CD4-positive, CD25-positive, alpha-beta regulatory T cell (primary cell): ENCODE measurements around the gene ASH1L. TPM values are rescaled to one million over a fixed set of nuclear protein-coding genes. Genes with fewer than 3 reads are reported as not detected.
A peak's percentile ranks its signal among the peaks of the same experiment; 100 is the strongest.
"Not testable (repeated sequence)": the region's sequence is repeated elsewhere in the genome, so short reads cannot be mapped to it uniquely, and the experiment has no call there.

Experiments used
- ATAC-seq, 2 donors: fragments of 150-1000 bp; cut with Tn5 transposase; one replicate each; pipeline ENCODE4 v1.10.0; 2021; ENCODE audit warnings: low read depth in 2 of 2, moderate number of reproducible peaks in 2 of 2, moderate library complexity in 1 of 2
- DNase-seq, 3 donors: peaks; one replicate each; pipeline versions ENCODE4 v3.0.0 to v3.0.0-alpha.2; 2012 to 2022; ENCODE audit warnings: mixed read lengths in 1 of 3
- H3K27ac ChIP-seq: one replicate; pipeline ENCODE4 v1.7.0; 2013; ENCODE audit warnings: mild to moderate bottlenecking, low read length; ENCODE audit not compliant: insufficient read depth, poor library complexity, severe bottlenecking
- H3K27me3 ChIP-seq: one replicate; pipeline ENCODE4 v1.7.0; 2013; ENCODE audit warnings: low read length; ENCODE audit not compliant: control insufficient read depth, insufficient read depth
- H3K36me3 ChIP-seq: one replicate; pipeline ENCODE4 v1.7.0; 2013; ENCODE audit warnings: mild to moderate bottlenecking, low read length, moderate library complexity; ENCODE audit not compliant: control insufficient read depth, insufficient read depth
- H3K4me1 ChIP-seq: 2 replicates; pipeline ENCODE4 v1.7.0; 2013; ENCODE audit warnings: mild to moderate bottlenecking, low read length; ENCODE audit not compliant: insufficient read depth, control insufficient read depth, poor library complexity, severe bottlenecking
- H3K4me3 ChIP-seq: one replicate; pipeline ENCODE4 v1.7.0; 2013; ENCODE audit warnings: low read depth, mild to moderate bottlenecking, low read length, moderate library complexity
- H3K9me3 ChIP-seq, 2 experiments: 1 replicate in 1 of 2; 2 replicates in 1 of 2; pipeline ENCODE4 v1.7.0; 2013; ENCODE audit warnings: low read length in 2 of 2, mild to moderate bottlenecking in 1 of 2, moderate library complexity in 1 of 2; ENCODE audit not compliant: control insufficient read depth in 2 of 2
- H3K27ac Mint-ChIP-seq, 3 donors: one replicate each; pipeline ENCODE4 v1.8.0; 2020 to 2022; ENCODE audit warnings: mild to moderate bottlenecking in 3 of 3, mixed read lengths in 3 of 3, moderate library complexity in 2 of 3
- H3K27me3 Mint-ChIP-seq: one replicate; pipeline ENCODE4 v1.8.0; 2022; ENCODE audit warnings: mild to moderate bottlenecking, mixed read lengths
- H3K36me3 Mint-ChIP-seq: one replicate; pipeline ENCODE4 v1.8.0; 2020; ENCODE audit warnings: mixed read lengths
- H3K4me1 Mint-ChIP-seq, 4 donors: one replicate each; pipeline ENCODE4 v1.8.0; 2020 to 2022; ENCODE audit warnings: mixed read lengths in 4 of 4, mild to moderate bottlenecking in 1 of 4
- H3K4me3 Mint-ChIP-seq, 4 donors: one replicate each; pipeline ENCODE4 v1.8.0; 2020 to 2022; ENCODE audit warnings: mild to moderate bottlenecking in 4 of 4, mixed read lengths in 4 of 4, moderate library complexity in 3 of 4
- H3K9me3 Mint-ChIP-seq, 7 donors: one replicate each; pipeline ENCODE4 v1.8.0; 2020 to 2022; ENCODE audit warnings: mixed read lengths in 7 of 7, mild to moderate bottlenecking in 3 of 7, moderate library complexity in 2 of 7
- polyA plus RNA-seq, 4 donors: library from polyadenylated mRNA; unstranded; fragments of 300-500 nt; fragmentation: Illumina TruSeq; gene quantifications; one replicate each; pipeline ENCODE4 v1.2.3, GENCODE V29; 2021
- total RNA-seq: library from RNA; stranded (reverse); gene quantifications from one replicate; pipeline ENCODE4 v1.2.3, GENCODE V29; 2022

ASH1L gene
- total and polyA plus RNA-seq, 5 donors from 2014 or later: 14.1 to 97.8 (median 15.8) TPM

- H3K27me3 Mint-ChIP-seq: no peaks in the 10 kb centered on the region
- H3K36me3 Mint-ChIP-seq: peaks cover 43% of the 10 kb centered on the region
- H3K4me3 Mint-ChIP-seq: no peak overlapping the region
- H3K4me1 Mint-ChIP-seq: peaks cover 0 to 7% (median 3%) of the 10 kb centered on the region in 4 donors
- peaks cover 0 to 5% of the 10 kb centered on the region in 2 experiments for H3K9me3 ChIP-seq
- no peak for ATAC-seq
- no peak for DNase-seq
- peaks cover 49% of the 10 kb centered on the region for H3K36me3 ChIP-seq
- no peak overlapping the region for H3K27ac ChIP-seq
- no peak overlapping the region for H3K4me3 ChIP-seq
- H3K27me3 ChIP-seq: no peaks in the 10 kb centered on the region
- H3K4me1 ChIP-seq: no peaks in the 10 kb centered on the region
- H3K27ac Mint-ChIP-seq: peak overlapping the region in 2 of 3 donors; percentile 3 to 76
- H3K9me3 Mint-ChIP-seq: peaks cover 0 to 4% (median 0%) of the 10 kb centered on the region in 7 donors
These were observed 172.8 kb downstream of the ASH1L start for GRCh38 chr1:155389826-155390225.

GRCh38 chr1:155385836-155386235, 176.8 kb downstream of the ASH1L start:
- H3K27me3 ChIP-seq, H3K4me1 ChIP-seq, H3K4me3 ChIP-seq, H3K4me1 Mint-ChIP-seq, ATAC-seq, H3K27ac Mint-ChIP-seq, H3K27me3 Mint-ChIP-seq, DNase-seq, H3K9me3 ChIP-seq, H3K9me3 Mint-ChIP-seq, H3K27ac ChIP-seq: not testable (repeated sequence)
- H3K36me3 ChIP-seq: peaks cover 23% of the 10 kb centered on the region
- Mint-ChIP-seq H3K36me3 (peaks cover 36% of the 10 kb centered on the region), H3K4me3 (peak overlapping the region in 1 of 4 donors; percentile 33)

- DNase-seq (no peak), ATAC-seq (no peak)
- H3K27ac ChIP-seq: no peak overlapping the region
- H3K27me3 ChIP-seq: no peaks in the 10 kb centered on the region
- H3K27me3 Mint-ChIP-seq: no peaks in the 10 kb centered on the region
- H3K36me3 Mint-ChIP-seq: peaks cover 32% of the 10 kb centered on the region
- no peaks in the 10 kb centered on the region for H3K9me3 Mint-ChIP-seq
- H3K4me1 Mint-ChIP-seq: peaks cover 0 to 13% (median 6%) of the 10 kb centered on the region in 4 donors
- no peaks in the 10 kb centered on the region for H3K9me3 ChIP-seq
- H3K4me3 Mint-ChIP-seq: no peak overlapping the region
- no peaks in the 10 kb centered on the region for H3K4me1 ChIP-seq
- H3K36me3 ChIP-seq: peaks cover 34% of the 10 kb centered on the region
- H3K4me3 ChIP-seq: no peak overlapping the region
- H3K27ac Mint-ChIP-seq: peak overlapping the region in 2 of 3 donors; percentile 29 to 52
These were observed 179.2 kb downstream of the ASH1L start for GRCh38 chr1:155383406-155383805.

- no peak overlapping the region for H3K4me3 ChIP-seq
- Mint-ChIP-seq H3K9me3 (no peaks in the 10 kb centered on the region), H3K27ac (no peak overlapping the region), H3K27me3 (no peaks in the 10 kb centered on the region), H3K4me1 (peaks cover 0 to 13% (median 5%) of the 10 kb centered on the region in 4 donors), H3K36me3 (peaks cover 35% of the 10 kb centered on the region), H3K4me3 (no peak overlapping the region)
- ATAC-seq: no peak
- H3K27me3 ChIP-seq: no peaks in the 10 kb centered on the region
- peak in 2 of 3 donors; percentile 10 to 13 for DNase-seq
- H3K4me1 ChIP-seq: no peaks in the 10 kb centered on the region
- no peaks in the 10 kb centered on the region for H3K9me3 ChIP-seq
- peaks cover 56% of the 10 kb centered on the region for H3K36me3 ChIP-seq
- H3K27ac ChIP-seq: no peak overlapping the region
These were observed 182.9 kb downstream of the ASH1L start for GRCh38 chr1:155379631-155380090.

GRCh38 chr1:155379180-155379579, 183.4 kb downstream of the ASH1L start:
- ATAC-seq (no peak), DNase-seq (no peak)
- Histone ChIP-seq H3K4me3 (no peak overlapping the region), H3K9me3 (no peaks in the 10 kb centered on the region), H3K36me3 (peaks cover 56% of the 10 kb centered on the region), H3K27me3 (no peaks in the 10 kb centered on the region), H3K4me1 (no peaks in the 10 kb centered on the region), H3K27ac (no peak overlapping the region)
- H3K27ac Mint-ChIP-seq: no peak overlapping the region
- H3K4me1 Mint-ChIP-seq: peaks cover 0 to 13% (median 5%) of the 10 kb centered on the region in 4 donors
- no peaks in the 10 kb centered on the region for H3K27me3 Mint-ChIP-seq
- H3K36me3 Mint-ChIP-seq: peaks cover 35% of the 10 kb centered on the region
- H3K9me3 Mint-ChIP-seq: no peaks in the 10 kb centered on the region
- H3K4me3 Mint-ChIP-seq: no peak overlapping the region

GRCh38 chr1:155360051-155360450, 202.6 kb downstream of the ASH1L start:
- Mint-ChIP-seq H3K36me3 (peaks cover 18% of the 10 kb centered on the region), H3K27ac (no peak overlapping the region), H3K4me3 (no peak overlapping the region), H3K4me1 (no peaks in the 10 kb centered on the region), H3K9me3 (no peaks in the 10 kb centered on the region), H3K27me3 (no peaks in the 10 kb centered on the region)
- Histone ChIP-seq H3K9me3 (no peaks in the 10 kb centered on the region), H3K27ac (no peak overlapping the region), H3K36me3 (peaks cover 51% of the 10 kb centered on the region), H3K4me1 (no peaks in the 10 kb centered on the region), H3K4me3 (no peak overlapping the region), H3K27me3 (no peaks in the 10 kb centered on the region)
- ATAC-seq (no peak), DNase-seq (no peak)

- DNase-seq (no peak), ATAC-seq (no peak)
- Histone ChIP-seq H3K27ac (no peak overlapping the region), H3K4me1 (no peaks in the 10 kb centered on the region), H3K9me3 (no peaks in the 10 kb centered on the region), H3K36me3 (peaks cover 81% of the 10 kb centered on the region), H3K27me3 (no peaks in the 10 kb centered on the region), H3K4me3 (no peak overlapping the region)
- Mint-ChIP-seq H3K27ac (peak overlapping the region in 1 of 3 donors; percentile 83), H3K9me3 (no peaks in the 10 kb centered on the region), H3K4me3 (no peak overlapping the region), H3K36me3 (peaks cover 50% of the 10 kb centered on the region), H3K4me1 (peaks cover 0 to 5% (median 1%) of the 10 kb centered on the region in 4 donors), H3K27me3 (no peaks in the 10 kb centered on the region)
These were observed 210.0 kb downstream of the ASH1L start for GRCh38 chr1:155352631-155353030.

- H3K36me3 Mint-ChIP-seq: peaks cover 60% of the 10 kb centered on the region
- Histone ChIP-seq H3K9me3 (no peaks in the 10 kb centered on the region), H3K36me3 (peaks cover 88% of the 10 kb centered on the region), H3K4me3 (no peak overlapping the region), H3K27ac (no peak overlapping the region), H3K27me3 (no peaks in the 10 kb centered on the region), H3K4me1 (no peaks in the 10 kb centered on the region)
- H3K9me3 Mint-ChIP-seq: no peaks in the 10 kb centered on the region
- DNase-seq (no peak), ATAC-seq (no peak)
- H3K4me3 Mint-ChIP-seq: no peak overlapping the region
- peak overlapping the region in 1 of 3 donors; percentile 19 for H3K27ac Mint-ChIP-seq
- H3K4me1 Mint-ChIP-seq: no peaks in the 10 kb centered on the region
- H3K27me3 Mint-ChIP-seq: no peaks in the 10 kb centered on the region
These were observed 219.8 kb downstream of the ASH1L start for GRCh38 chr1:155342842-155343241.
